Transverse colon (tissue), 4 donors: ENCODE data around the gene MDP1. TPM values are rescaled to one million over a fixed set of nuclear protein-coding genes. Genes with fewer than 3 reads are reported as not detected.
A peak's percentile ranks its signal among the peaks of the same experiment; 100 is the strongest.

Experiments
- DNase-seq: peaks from one replicate; pipeline ENCODE4 v3.0.0-alpha.2; 2019
- H3K27ac ChIP-seq, 4 donors: fragments of 200-600 bp; sonication (generic); 2 replicates each; pipeline ENCODE4 v1.5.1; 2016 to 2018; ENCODE audit warnings: inconsistent platforms in 4 of 4
- H3K27me3 ChIP-seq: fragments of 200-600 bp; sonication (generic); 2 replicates; pipeline ENCODE4 v1.5.1; 2017; ENCODE audit warnings: inconsistent platforms
- H3K36me3 ChIP-seq, 4 donors: fragments of 200-600 bp; sonication (generic); 2 replicates each; pipeline ENCODE4 v1.5.1; 2017 to 2019; ENCODE audit warnings: inconsistent platforms in 4 of 4
- H3K4me1 ChIP-seq, 4 donors: fragments of 200-600 bp; sonication (generic); 2 replicates each; pipeline ENCODE4 v1.5.1; 2017 to 2020; ENCODE audit warnings: inconsistent platforms in 4 of 4
- H3K4me3 ChIP-seq, 4 donors: fragments of 200-600 bp; sonication (generic); 1 replicate in 1 of 4; 2 replicates in 3 of 4; pipeline versions ENCODE4 v1.5.1 to v1.6.1; 2017 to 2019; ENCODE audit warnings: inconsistent platforms in 4 of 4
- H3K9me3 ChIP-seq, 2 donors: fragments of 200-600 bp; sonication (generic); 2 replicates each; pipeline ENCODE4 v1.5.1; 2017 to 2019; ENCODE audit warnings: inconsistent platforms in 2 of 2
- CTCF ChIP-seq, 5 experiments: fragments of 200-600 bp in 3 of 5; fragments of 450-650 bp in 2 of 5; sonication (generic) in 3 of 5; IDR thresholded peaks; 1 replicate in 2 of 5; 2 replicates in 3 of 5; pipeline ENCODE4 v1.5.1; 2016 to 2017; ENCODE audit warnings: antibody characterized with exemption in 5 of 5, inconsistent platforms in 3 of 5, mild to moderate bottlenecking in 2 of 5, moderate library complexity in 1 of 5
- EP300 ChIP-seq: sonication (generic); formaldehyde crosslinking; IDR thresholded peaks from one replicate; pipeline ENCODE4 v1.6.1; 2017; ENCODE audit warnings: antibody characterized with exemption, low read depth
- POLR2A ChIP-seq: fragments of 450-650 bp; IDR thresholded peaks from one replicate; pipeline ENCODE4 v1.6.1; 2016; ENCODE audit warnings: antibody characterized with exemption, mild to moderate bottlenecking, moderate library complexity
- POLR2AphosphoS5 ChIP-seq, 3 donors: sonication (generic); formaldehyde crosslinking; IDR thresholded peaks; one replicate each; pipeline ENCODE4 v1.6.1; 2016; ENCODE audit warnings: antibody characterized with exemption in 3 of 3
- WGBS, 2 donors: methylation state at CpG; one replicate each; pipeline ENCODE4 v1.1.5; 2018; ENCODE audit warnings: low coverage in 1 of 2; 5-methylcytosine and 5-hydroxymethylcytosine counted together
- in situ Hi-C, 4 donors: fragments of 200-750 bp; cut with MboI; loops; one replicate each; pipeline versions ENCODE4 v1.15.0 to v1.15.1; 2017; ENCODE audit warnings: low sequenced_read_pairs in 3 of 4, low pct_ligation_motif_present in 1 of 4, low pct_unique_long_range_greater_than_20kb in 1 of 4
- intact Hi-C: fragments of 100-400 bp; cut with DNase I; formaldehyde crosslinking; loops from one replicate; pipeline ENCODE4 v1.15.1; 2023; ENCODE audit warnings: low total_unique reads
- total RNA-seq, 4 donors: library from RNA; depleted of rRNA; stranded (reverse); fragments of >200 nt; gene quantifications; one replicate each; pipeline ENCODE4 v1.1.0, GENCODE V29; 2016

The MDP1 gene
- total RNA-seq, 4 donors from 2014 or later: 11.1 to 116 (median 40.2) TPM

DNA sequence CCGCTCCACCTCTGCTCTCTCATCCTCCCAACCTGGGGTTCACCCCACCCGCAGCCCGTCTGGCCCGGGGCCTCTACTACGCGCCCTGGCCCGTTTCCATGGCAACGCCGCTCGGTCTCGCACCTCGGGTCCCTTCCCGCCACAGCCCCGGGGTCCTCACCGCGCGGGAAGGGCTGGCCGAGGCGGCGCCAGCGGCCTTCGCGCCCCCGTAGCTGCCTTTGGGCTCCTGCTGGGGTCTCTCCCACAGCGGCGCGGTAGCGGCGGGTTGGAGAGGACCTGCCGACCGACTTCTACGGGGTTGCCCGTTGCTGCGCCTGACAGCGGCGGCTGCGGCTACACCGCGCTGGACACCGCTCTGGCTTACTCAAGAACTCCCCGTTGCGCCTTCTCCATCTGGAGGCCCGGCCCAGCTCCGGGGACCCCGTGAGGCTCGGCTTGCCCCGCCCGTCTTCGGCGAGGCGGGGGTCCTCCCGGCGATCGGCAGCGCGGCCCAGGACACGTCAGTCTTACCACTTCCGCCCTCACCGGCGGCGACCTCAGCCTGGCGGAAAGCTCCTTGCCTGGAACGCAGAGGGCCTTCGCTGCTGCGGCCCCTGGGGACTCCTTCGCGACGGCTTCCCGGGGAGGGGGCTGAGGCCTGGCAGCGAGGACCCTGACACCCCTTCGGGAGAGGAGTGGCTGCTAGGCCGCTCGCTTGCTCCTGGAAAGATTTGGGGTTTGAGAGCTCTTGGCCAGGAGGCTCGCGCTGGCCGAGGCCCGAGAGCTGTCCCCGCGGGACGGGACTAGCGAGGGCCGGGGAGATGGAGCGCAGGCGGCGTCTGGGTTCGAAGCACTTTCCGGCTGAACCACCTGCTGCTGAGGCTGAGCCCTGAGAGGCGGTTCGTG, 20.4 kb downstream of the MDP1 start, which contains the start of gene TM9SF1:
TSS of gene TM9SF1 (minus strand) at position 256 of the 885 bp plus-strand sequence. CDS start 422 bp downstream, outside the sequence.
- H3K27ac ChIP-seq: peak within 1 kb of the TSS; percentile 96 to 98 (median 96)
- intact Hi-C loops: no loop called here
- no peaks in the 10 kb centered on the region for H3K27me3 ChIP-seq
- TF ChIP-seq POLR2A: peak; percentile 83
- no peak for TF ChIP-seq EP300
- TF ChIP-seq POLR2AphosphoS5 (IDR thresholded peaks at IDR 0.05): peak; percentile 84 to 93 (median 93)
- peaks cover 20 to 37% (median 25%) of the 10 kb centered on the region in 4 donors for H3K4me1 ChIP-seq
- in situ Hi-C loops: no loop called here
- WGBS, 2 donors: 0 to 4% methylated on average over 12 to 34 of the region's 89 CpGs
- peak; percentile 90 for DNase-seq
- no peaks in the 10 kb centered on the region for H3K9me3 ChIP-seq
- H3K4me3 ChIP-seq: peak within 1 kb of the TSS; percentile 72 to 98 (median 86)
- no peaks in the 10 kb centered on the region for H3K36me3 ChIP-seq

GRCh38 chr14:24194873-24195185, 21.0 kb downstream of the MDP1 start:
- no peaks in the 10 kb centered on the region for H3K9me3 ChIP-seq
- H3K27me3 ChIP-seq: no peaks in the 10 kb centered on the region
- WGBS, 2 donors: 19 to 50% methylated on average over 3 to 8 of the region's 8 CpGs
- intact Hi-C loops: no loop called here
- TF ChIP-seq POLR2A: no peak
- TF ChIP-seq CTCF (IDR thresholded peaks at IDR 0.05): no peak
- no peak for TF ChIP-seq EP300
- no peak for TF ChIP-seq POLR2AphosphoS5 (IDR thresholded peaks at IDR 0.05)
- DNase-seq: no peak
- H3K36me3 ChIP-seq: no peaks in the 10 kb centered on the region
- H3K4me3 ChIP-seq: peak overlapping the region; percentile 72 to 98 (median 86)
- in situ Hi-C loops: no loop called here
- peak overlapping the region; percentile 96 to 98 (median 96) for H3K27ac ChIP-seq
- H3K4me1 ChIP-seq: peaks cover 20 to 37% (median 25%) of the 10 kb centered on the region in 4 donors

- H3K4me3 ChIP-seq: peak overlapping the region in 3 of 4 donors; percentile 72 to 98 (median 81)
- no peak for DNase-seq
- intact Hi-C loops: no loop called here
- no peaks in the 10 kb centered on the region for H3K27me3 ChIP-seq
- no peaks in the 10 kb centered on the region for H3K36me3 ChIP-seq
- WGBS, 2 donors: 84 to 94% methylated on average over 2 to 7 of the region's 7 CpGs
- peak overlapping the region; percentile 96 to 98 (median 96) for H3K27ac ChIP-seq
- in situ Hi-C loops: no loop called here
- TF ChIP-seq POLR2A: no peak
- no peak for TF ChIP-seq EP300
- no peak for TF ChIP-seq POLR2AphosphoS5 (IDR thresholded peaks at IDR 0.05)
- no peak for TF ChIP-seq CTCF (IDR thresholded peaks at IDR 0.05)
- H3K9me3 ChIP-seq: no peaks in the 10 kb centered on the region
- H3K4me1 ChIP-seq: peaks cover 20 to 38% (median 25%) of the 10 kb centered on the region in 4 donors
Measured at GRCh38 chr14:24194186-24194872, 21.5 kb downstream of the MDP1 start.

DNA sequence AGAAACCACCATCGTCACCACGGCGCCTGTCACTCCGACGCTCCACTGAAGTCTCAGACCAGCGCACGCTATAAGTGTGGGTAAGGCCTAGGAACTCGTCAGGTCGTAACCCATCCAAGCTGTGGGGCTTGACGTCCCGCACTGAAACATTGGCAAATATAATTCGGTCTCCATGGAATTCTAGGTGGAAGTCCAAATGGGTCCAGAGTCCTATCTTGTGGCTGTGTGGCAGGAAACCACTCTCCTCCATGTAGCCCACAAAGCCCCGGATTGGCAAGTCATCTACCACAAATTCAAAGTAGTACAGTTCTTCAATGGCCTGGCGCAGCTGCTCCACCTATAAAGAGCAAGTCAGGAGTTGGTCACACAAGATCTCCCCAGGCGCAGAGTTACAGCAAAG, 22.9 kb downstream of the MDP1 start:
- in situ Hi-C loops (no loop called here), intact Hi-C loops (no loop called here)
- Histone ChIP-seq H3K4me1 (peaks cover 18 to 39% (median 26%) of the 10 kb centered on the region in 4 donors), H3K9me3 (no peaks in the 10 kb centered on the region), H3K27me3 (no peaks in the 10 kb centered on the region), H3K36me3 (no peaks in the 10 kb centered on the region), H3K27ac (no peak overlapping the region), H3K4me3 (no peak overlapping the region)
- no peak for DNase-seq
- 93% methylated on average over 15 of the region's 15 CpGs; no CpG with 5 or more reads in 1 of the 2 donors for WGBS, 2 donors
- no peak for TF ChIP-seq CTCF (IDR thresholded peaks at IDR 0.05)
- no peak for TF ChIP-seq EP300
